ENCODE results near the gene CORO2A. TPM values are rescaled to one million over a fixed set of nuclear protein-coding genes. Genes with fewer than 3 reads are reported as not detected.
"Not testable (repeated sequence)": the region's sequence is repeated elsewhere in the genome, so short reads cannot be mapped to it uniquely, and the experiment has no call there.

CORO2A gene
- total RNA-seq, 1 donor from 2014 or later = 6.0 TPM

DNA sequence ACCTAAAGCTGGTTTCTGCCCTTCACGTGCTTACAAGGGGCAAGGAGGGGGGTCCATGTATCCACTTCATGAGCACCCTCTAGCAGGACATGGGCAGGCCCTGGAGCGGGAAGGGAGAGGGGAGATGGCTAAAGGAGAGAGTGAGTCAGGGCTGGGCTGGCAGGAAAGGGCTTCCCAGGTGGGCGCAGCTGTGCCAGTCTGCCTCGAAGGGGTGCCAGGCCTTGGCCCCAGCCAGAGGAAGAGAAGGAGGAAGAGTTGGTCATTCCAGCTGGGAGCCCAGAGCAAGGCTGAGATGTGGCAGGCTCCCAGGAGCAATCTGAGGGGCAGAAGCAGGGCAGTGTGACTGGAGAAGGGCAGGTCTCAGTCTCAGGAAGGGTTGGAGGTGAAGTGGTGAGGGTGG lies 98.1 kb downstream of the CORO2A start:
- no peaks in the 10 kb centered on the region for H3K9me3 Mint-ChIP-seq (ENCODE audit: low read depth)
- H3K36me3 Mint-ChIP-seq (ENCODE audit: insufficient read depth) = no peaks in the 10 kb centered on the region
- TF ChIP-seq, protein P1, sequence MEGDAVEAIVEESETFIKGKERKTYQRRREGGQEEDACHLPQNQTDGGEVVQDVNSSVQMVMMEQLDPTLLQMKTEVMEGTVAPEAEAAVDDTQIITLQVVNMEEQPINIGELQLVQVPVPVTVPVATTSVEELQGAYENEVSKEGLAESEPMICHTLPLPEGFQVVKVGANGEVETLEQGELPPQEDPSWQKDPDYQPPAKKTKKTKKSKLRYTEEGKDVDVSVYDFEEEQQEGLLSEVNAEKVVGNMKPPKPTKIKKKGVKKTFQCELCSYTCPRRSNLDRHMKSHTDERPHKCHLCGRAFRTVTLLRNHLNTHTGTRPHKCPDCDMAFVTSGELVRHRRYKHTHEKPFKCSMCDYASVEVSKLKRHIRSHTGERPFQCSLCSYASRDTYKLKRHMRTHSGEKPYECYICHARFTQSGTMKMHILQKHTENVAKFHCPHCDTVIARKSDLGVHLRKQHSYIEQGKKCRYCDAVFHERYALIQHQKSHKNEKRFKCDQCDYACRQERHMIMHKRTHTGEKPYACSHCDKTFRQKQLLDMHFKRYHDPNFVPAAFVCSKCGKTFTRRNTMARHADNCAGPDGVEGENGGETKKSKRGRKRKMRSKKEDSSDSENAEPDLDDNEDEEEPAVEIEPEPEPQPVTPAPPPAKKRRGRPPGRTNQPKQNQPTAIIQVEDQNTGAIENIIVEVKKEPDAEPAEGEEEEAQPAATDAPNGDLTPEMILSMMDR (IDR thresholded peaks at IDR 0.05; ENCODE audit: unreplicated experiment) = no peak
- H3K4me3 Mint-ChIP-seq (ENCODE audit: low read depth) = no peak overlapping the region
- peaks cover 6% of the 10 kb centered on the region for H3K4me1 Mint-ChIP-seq (ENCODE audit: low read depth)
- no peak for DNase-seq (ENCODE audit: low spot score, unreplicated experiment)
- H3K27me3 Mint-ChIP-seq = peaks cover 29% of the 10 kb centered on the region
- no peak overlapping the region for H3K27ac Mint-ChIP-seq

DNA sequence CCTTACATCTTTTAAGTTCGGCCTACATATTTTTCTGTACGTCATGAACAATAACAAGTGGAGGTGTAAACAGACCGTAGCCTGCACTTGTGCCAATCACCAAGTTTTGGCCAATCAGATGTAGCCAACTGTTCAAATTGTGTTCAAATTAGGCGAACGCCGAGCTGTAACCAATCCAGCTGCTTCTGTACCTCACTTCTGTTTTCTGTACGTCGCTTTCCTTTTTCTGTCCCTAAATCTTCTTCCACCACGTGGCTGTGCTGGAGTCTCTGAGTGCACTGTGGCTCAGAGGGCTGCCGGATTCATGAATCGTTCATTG lies 99.9 kb downstream of the CORO2A start:
- H3K27me3 Mint-ChIP-seq = peaks cover 37% of the 10 kb centered on the region
- DNase-seq (ENCODE audit: low spot score, unreplicated experiment) = no peak
- no peak overlapping the region for H3K27ac Mint-ChIP-seq
- H3K36me3 Mint-ChIP-seq (ENCODE audit: insufficient read depth) = no peaks in the 10 kb centered on the region
- H3K4me3 Mint-ChIP-seq (ENCODE audit: low read depth) = no peak overlapping the region
- H3K9me3 Mint-ChIP-seq (ENCODE audit: low read depth) = no peaks in the 10 kb centered on the region
- peaks cover 3% of the 10 kb centered on the region for H3K4me1 Mint-ChIP-seq (ENCODE audit: low read depth)
- TF ChIP-seq, protein P1 (IDR thresholded peaks at IDR 0.05; ENCODE audit: unreplicated experiment) = no peak

DNA sequence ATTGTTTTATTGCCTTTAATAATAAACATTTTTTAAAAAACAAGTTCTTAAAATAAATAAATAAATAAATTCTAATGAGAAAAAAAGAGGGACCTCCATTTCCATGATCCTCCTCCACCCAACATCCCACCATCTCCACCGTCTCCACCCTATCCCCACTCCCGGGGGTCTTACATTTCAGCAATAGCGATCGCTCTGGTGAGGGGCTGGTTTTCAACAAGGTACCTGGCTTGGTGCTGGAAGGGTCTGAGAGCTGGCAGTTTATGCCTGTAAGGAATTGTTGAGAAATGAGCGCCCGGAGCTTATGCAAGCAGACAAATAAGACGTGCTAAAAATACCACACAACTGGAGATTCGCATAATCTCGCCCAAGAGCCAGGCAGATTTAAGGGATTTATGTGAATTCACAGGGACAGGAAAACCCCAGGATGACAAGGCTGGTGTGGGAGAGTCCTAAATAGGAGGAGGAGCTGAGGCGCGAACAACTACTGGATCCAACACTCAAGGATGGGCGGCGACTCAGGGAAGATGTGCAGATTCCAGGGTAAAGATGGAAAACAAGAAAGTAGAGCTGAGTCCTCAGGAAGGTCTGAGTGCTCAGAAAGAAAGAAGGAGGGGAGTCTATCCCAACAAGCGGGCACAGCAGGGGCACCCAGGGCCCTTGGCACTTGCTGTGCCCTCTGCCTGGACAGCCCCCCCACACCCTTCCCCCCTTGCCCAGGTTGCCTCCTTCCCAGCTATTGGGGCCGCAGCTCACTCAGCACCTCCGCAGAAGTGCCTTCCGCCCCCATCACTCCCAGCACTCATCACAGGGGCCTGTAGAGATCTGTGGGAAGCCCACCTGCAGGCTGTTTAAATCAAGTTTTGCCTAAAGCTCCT lies 100.5 kb downstream of the CORO2A start:
- Mint-ChIP-seq H3K4me3 (ENCODE audit: low read depth) (no peak overlapping the region), H3K4me1 (ENCODE audit: low read depth) (no peaks in the 10 kb centered on the region), H3K27me3 (peaks cover 39% of the 10 kb centered on the region), H3K36me3 (ENCODE audit: insufficient read depth) (no peaks in the 10 kb centered on the region), H3K27ac (no peak overlapping the region), H3K9me3 (ENCODE audit: low read depth) (no peaks in the 10 kb centered on the region)
- TF ChIP-seq, protein P1 (IDR thresholded peaks at IDR 0.05; ENCODE audit: unreplicated experiment) = no peak
- DNase-seq (ENCODE audit: low spot score, unreplicated experiment) = no peak

DNA sequence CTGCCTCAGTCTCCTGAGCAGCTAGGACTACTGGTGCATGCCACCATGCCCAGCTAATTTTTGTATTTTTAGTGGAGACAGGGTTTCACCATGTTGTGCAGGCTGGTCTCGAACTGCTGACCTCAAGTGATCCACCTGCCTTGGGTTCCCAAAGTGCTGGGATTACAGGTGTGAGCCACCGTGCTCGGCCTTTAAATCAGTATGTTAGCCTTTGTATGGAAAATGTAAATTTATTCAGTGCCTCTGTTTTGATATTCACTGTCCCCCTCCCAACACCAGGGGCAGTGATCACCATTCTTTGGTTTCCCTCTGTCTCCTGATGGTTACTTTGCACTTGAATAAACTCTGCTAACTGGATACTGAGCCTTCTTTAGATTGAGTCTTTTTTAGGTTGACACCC lies 101.8 kb downstream of the CORO2A start:
- H3K27ac Mint-ChIP-seq; H3K4me3 Mint-ChIP-seq (ENCODE audit: low read depth); DNase-seq (ENCODE audit: low spot score, unreplicated experiment); H3K36me3 Mint-ChIP-seq (ENCODE audit: insufficient read depth); H3K4me1 Mint-ChIP-seq (ENCODE audit: low read depth); H3K9me3 Mint-ChIP-seq (ENCODE audit: low read depth): not testable (repeated sequence)
- peaks cover 46% of the 10 kb centered on the region for H3K27me3 Mint-ChIP-seq
- TF ChIP-seq, protein P1 (IDR thresholded peaks at IDR 0.05; ENCODE audit: unreplicated experiment) = peak; percentile 25

DNA sequence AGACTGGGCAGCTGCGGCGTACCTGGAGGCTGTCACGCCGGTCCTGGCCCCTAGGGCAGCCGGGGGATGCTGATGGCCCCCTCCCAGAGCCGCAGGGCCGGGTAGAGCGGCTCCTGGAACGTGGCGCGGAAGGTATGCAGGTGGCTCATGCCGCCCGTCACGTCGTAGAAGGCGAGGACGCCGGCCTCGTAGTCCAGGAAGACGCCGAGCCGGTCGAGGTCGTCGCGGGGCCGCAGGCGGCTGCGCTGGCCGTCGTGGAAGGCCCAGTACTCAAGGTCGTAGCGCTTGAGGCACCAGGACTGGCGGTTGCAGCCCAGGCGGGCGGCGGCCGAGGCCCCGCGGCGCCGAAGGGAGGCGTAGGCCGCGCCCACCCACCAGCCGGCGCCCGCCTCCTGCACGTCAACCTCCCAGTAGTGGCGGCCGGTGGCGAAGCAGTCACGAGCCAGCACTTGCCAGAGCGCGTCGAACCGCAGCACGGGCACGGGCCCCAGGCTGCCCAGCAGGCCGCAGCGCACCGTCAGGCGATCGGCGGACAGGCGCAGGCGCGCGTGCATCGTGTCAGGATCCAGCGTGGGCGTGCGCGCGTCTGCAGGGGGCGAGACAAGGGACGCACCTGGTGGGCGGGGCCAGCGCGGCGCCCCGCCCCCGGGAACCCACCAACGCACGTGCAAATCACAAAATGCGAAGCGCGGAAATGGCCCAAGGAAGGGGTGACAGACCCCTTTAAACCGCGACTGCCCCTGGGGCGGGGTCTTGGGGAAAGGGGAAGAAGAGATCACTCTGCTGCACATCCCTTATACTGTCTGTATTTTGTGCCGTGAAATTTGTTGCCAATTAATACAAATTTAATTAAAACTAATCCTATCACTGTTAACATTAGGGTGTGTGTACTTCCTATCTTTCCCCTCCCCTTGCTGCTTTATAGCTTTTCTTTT lies 104.8 kb downstream of the CORO2A start:
- TF ChIP-seq, protein P1 (IDR thresholded peaks at IDR 0.05; ENCODE audit: unreplicated experiment) = peak; percentile 49
- DNase-seq (ENCODE audit: low spot score, unreplicated experiment) = peak; percentile 49
- H3K4me3 Mint-ChIP-seq (ENCODE audit: low read depth) = no peak overlapping the region
- H3K27me3 Mint-ChIP-seq = peaks cover 34% of the 10 kb centered on the region
- peaks cover 7% of the 10 kb centered on the region for H3K4me1 Mint-ChIP-seq (ENCODE audit: low read depth)
- H3K9me3 Mint-ChIP-seq (ENCODE audit: low read depth) = no peaks in the 10 kb centered on the region
- H3K27ac Mint-ChIP-seq = no peak overlapping the region
- peaks cover 5% of the 10 kb centered on the region for H3K36me3 Mint-ChIP-seq (ENCODE audit: insufficient read depth)
